ENCODE measurements around the gene NEGR1. TPM values are rescaled to one million over a fixed set of nuclear protein-coding genes. Genes with fewer than 3 reads are reported as not detected.

NEGR1 gene
- total RNA-seq, 4 donors from 2014 or later: 34.5 to 58.8 (median 48.5) TPM

DNA sequence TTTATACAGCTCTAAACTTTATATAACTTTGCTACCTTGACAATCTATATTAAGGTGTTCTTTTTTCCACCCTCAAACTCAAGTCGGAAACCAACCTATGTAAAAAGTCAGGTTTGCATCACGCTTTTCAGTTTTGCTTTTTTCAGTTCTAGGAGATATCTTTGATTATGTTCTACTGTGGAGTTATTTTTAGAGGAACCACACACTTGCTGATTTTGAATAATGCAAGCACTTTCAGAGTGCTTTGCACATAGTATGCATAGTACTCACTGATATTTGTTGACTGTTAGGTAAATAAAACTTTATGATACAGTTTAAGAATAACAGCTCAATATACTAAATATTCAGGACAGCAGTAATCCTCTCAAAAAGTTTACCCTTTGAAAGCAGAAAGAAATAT lies 637.3 kb downstream of the NEGR1 start:
- WGBS: 92% methylated on average over 2 of the region's 2 CpGs
- H3K27me3 ChIP-seq: no peaks in the 10 kb centered on the region
- no peak overlapping the region for H3K4me3 ChIP-seq

DNA sequence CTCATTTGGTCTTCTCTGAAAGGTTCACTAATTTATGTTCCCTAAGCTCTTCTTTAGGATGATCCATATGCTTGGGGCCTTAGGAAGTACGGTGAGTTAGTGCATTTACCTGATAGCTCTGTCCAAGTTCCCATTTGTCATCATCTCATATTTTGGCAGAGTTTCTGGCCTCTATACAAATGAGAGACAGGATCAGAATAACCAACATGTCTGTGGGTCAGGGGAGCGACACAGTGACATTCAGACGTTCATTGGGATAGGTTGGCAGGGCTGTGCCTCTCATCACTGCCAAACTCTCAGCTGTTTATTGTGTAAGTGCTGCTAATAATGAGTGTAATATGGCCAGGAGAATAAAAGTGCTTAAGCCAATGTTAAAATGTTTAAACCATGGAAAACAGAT lies 640.4 kb downstream of the NEGR1 start:
- H3K27ac ChIP-seq (replicated peaks in 1 of 4): no peak overlapping the region
- H3K36me3 ChIP-seq: no peaks in the 10 kb centered on the region
- no peaks in the 10 kb centered on the region for H3K27me3 ChIP-seq
- no peak for DNase-seq (ENCODE audit: extremely low spot score)
- intact Hi-C loops (cut with DNase I): no loop called here
- TF ChIP-seq POLR2AphosphoS5 (IDR thresholded peaks at IDR 0.05) (no peak), POLR2A (IDR thresholded peaks at IDR 0.05; ENCODE audit: low read depth) (no peak), EP300 (IDR thresholded peaks at IDR 0.05) (no peak)
- TF ChIP-seq, protein P1, sequence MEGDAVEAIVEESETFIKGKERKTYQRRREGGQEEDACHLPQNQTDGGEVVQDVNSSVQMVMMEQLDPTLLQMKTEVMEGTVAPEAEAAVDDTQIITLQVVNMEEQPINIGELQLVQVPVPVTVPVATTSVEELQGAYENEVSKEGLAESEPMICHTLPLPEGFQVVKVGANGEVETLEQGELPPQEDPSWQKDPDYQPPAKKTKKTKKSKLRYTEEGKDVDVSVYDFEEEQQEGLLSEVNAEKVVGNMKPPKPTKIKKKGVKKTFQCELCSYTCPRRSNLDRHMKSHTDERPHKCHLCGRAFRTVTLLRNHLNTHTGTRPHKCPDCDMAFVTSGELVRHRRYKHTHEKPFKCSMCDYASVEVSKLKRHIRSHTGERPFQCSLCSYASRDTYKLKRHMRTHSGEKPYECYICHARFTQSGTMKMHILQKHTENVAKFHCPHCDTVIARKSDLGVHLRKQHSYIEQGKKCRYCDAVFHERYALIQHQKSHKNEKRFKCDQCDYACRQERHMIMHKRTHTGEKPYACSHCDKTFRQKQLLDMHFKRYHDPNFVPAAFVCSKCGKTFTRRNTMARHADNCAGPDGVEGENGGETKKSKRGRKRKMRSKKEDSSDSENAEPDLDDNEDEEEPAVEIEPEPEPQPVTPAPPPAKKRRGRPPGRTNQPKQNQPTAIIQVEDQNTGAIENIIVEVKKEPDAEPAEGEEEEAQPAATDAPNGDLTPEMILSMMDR (IDR thresholded peaks at IDR 0.05): no peak
- H3K4me1 ChIP-seq: no peaks in the 10 kb centered on the region
- 78% methylated on average over 3 of the region's 3 CpGs for WGBS
- no peak overlapping the region for H3K4me3 ChIP-seq
- no peaks in the 10 kb centered on the region for H3K9me3 ChIP-seq

More for the DNA sequence above, 637.3 kb downstream of the NEGR1 start:
- H3K4me1 ChIP-seq: peaks cover 0 to 9% (median 4%) of the 10 kb centered on the region in 4 donors
- intact Hi-C loops (cut with DNase I): no loop called here
- H3K9me3 ChIP-seq: no peaks in the 10 kb centered on the region
- no peaks in the 10 kb centered on the region for H3K36me3 ChIP-seq
- TF ChIP-seq, protein P1 (IDR thresholded peaks at IDR 0.05): no peak
- TF ChIP-seq POLR2A (IDR thresholded peaks at IDR 0.05; ENCODE audit: low read depth): no peak
- no peak for TF ChIP-seq POLR2AphosphoS5 (IDR thresholded peaks at IDR 0.05)
- no peak for TF ChIP-seq EP300 (IDR thresholded peaks at IDR 0.05)
- no peak for DNase-seq (ENCODE audit: extremely low spot score)
- no peak overlapping the region for H3K27ac ChIP-seq (replicated peaks in 1 of 4)

DNA sequence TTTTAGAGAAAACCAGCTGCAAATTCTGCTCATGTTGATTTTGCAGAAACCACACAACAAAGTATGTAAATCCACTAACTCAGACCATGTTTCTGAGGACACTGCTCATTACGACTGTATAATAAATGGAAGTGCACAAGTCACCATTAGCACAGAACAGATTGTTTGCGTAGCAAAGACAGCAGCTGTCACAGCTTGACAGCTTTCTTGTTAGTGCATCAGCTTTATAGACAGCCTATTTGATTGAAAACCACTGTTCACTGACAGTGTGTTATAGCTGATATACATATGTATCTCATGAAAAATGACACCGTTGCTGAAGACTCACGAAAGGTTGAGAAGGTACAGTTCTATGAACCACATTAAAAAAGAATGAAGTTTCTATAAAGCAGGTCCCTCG lies 641.3 kb downstream of the NEGR1 start:
- no peak for DNase-seq (ENCODE audit: extremely low spot score)
- Histone ChIP-seq H3K36me3 (no peaks in the 10 kb centered on the region), H3K9me3 (no peaks in the 10 kb centered on the region), H3K27me3 (no peaks in the 10 kb centered on the region), H3K27ac (replicated peaks in 1 of 4) (no peak overlapping the region), H3K4me1 (no peaks in the 10 kb centered on the region), H3K4me3 (no peak overlapping the region)
- WGBS: 90% methylated on average over 5 of the region's 5 CpGs
- intact Hi-C loops (cut with DNase I): no loop called here
- TF ChIP-seq EP300 (IDR thresholded peaks at IDR 0.05) (no peak), POLR2AphosphoS5 (IDR thresholded peaks at IDR 0.05) (no peak), POLR2A (IDR thresholded peaks at IDR 0.05; ENCODE audit: low read depth) (no peak)
- TF ChIP-seq, protein P1 (IDR thresholded peaks at IDR 0.05): no peak

DNA sequence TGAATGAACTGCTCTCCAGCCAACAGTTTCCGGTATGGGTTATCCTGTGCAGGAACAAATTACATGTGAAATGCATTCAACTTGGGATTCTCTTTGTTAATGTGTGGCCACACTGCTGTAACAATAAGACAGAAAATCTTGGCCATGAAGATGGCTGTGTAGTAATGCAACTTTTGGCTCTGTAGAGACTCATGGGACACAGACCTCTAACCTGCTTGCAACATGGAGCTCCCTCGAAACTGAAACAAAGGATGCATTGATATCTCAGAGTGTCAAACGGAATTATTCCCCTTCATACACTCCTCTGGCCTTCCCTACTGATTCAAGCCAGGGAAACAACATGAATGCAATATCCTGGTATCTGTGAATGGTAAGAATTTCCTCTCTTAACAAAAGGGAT lies 642.2 kb downstream of the NEGR1 start:
- TF ChIP-seq POLR2AphosphoS5 (IDR thresholded peaks at IDR 0.05) (no peak), POLR2A (IDR thresholded peaks at IDR 0.05; ENCODE audit: low read depth) (no peak), EP300 (IDR thresholded peaks at IDR 0.05) (no peak)
- TF ChIP-seq, protein P1 (IDR thresholded peaks at IDR 0.05): no peak
- 68% methylated on average over 3 of the region's 3 CpGs for WGBS
- Histone ChIP-seq H3K36me3 (no peaks in the 10 kb centered on the region), H3K27me3 (no peaks in the 10 kb centered on the region), H3K4me3 (no peak overlapping the region), H3K9me3 (no peaks in the 10 kb centered on the region), H3K4me1 (no peaks in the 10 kb centered on the region), H3K27ac (replicated peaks in 1 of 4) (peak overlapping the region in 1 of 4 donors; percentile 1)
- DNase-seq (ENCODE audit: extremely low spot score): no peak
- intact Hi-C loops (cut with DNase I): no loop called here

DNA sequence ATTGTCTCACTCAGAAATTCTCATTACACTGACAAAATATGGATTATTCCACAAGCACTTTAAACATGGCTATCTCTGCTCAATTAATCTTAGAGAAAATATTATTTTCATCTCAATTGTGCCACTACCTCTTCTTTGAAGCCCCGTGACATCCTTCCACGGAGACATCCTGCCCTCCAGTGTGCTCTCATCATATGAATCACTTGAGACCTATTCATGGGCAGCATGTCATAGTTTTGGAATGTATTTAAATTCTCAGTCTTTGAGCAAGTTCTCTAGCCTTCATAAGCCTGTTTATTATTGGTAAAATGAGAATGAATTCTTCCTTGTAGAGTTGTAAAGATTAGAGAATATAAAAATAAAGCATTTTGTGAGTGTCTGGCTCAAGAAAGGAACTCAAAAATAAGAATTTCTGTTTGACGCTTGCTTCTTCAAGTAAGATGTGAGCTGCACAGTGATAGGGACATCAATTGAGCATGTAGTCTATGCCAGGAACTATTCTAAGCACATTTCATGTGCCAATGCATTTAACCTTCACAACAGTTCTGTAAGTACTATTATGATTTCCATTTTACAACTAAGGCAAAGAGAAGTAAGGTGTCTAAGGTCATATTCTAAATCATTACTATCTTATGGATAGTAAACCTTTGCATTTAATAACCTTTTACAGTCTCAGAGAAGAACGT lies 644.1 kb downstream of the NEGR1 start:
- no peaks in the 10 kb centered on the region for H3K36me3 ChIP-seq
- H3K4me1 ChIP-seq: no peaks in the 10 kb centered on the region
- DNase-seq (ENCODE audit: extremely low spot score): no peak
- no peak overlapping the region for H3K27ac ChIP-seq (replicated peaks in 1 of 4)
- intact Hi-C loops (cut with DNase I): no loop called here
- 65% methylated on average over 4 of the region's 4 CpGs for WGBS
- TF ChIP-seq EP300 (IDR thresholded peaks at IDR 0.05) (no peak), POLR2AphosphoS5 (IDR thresholded peaks at IDR 0.05) (no peak), POLR2A (IDR thresholded peaks at IDR 0.05; ENCODE audit: low read depth) (no peak)
- TF ChIP-seq, protein P1 (IDR thresholded peaks at IDR 0.05): no peak
- H3K4me3 ChIP-seq: no peak overlapping the region
- H3K27me3 ChIP-seq: no peaks in the 10 kb centered on the region
- no peaks in the 10 kb centered on the region for H3K9me3 ChIP-seq
